HEK293T (cell line): ENCODE results near the gene PRRG1.

ENCODE experiments used
- CTBP1 ChIP-seq: fragments of 450-650 bp; IDR thresholded peaks from 2 replicates; pipeline ENCODE4 v1.6.1; 2016; ENCODE audit warnings: borderline replicate concordance
- FOXA1 ChIP-seq: fragments of 450-650 bp; IDR thresholded peaks from 2 replicates; pipeline ENCODE4 v1.6.1; 2016; ENCODE audit warnings: mild to moderate bottlenecking
- FOXM1 ChIP-seq: fragments of 450-650 bp; IDR thresholded peaks from 2 replicates; pipeline ENCODE4 v1.6.1; 2017; ENCODE audit warnings: mild to moderate bottlenecking, borderline replicate concordance

GRCh38 chrX:37437160-37437559 is 88.0 kb downstream of the PRRG1 start:
- TF ChIP-seq FOXA1 = no peak
- TF ChIP-seq FOXM1 = no peak
- TF ChIP-seq CTBP1 = no peak
